Mammary epithelial cell (primary cell): ENCODE measurements around the gene ZFR.

ENCODE experiments used
- EZH2 ChIP-seq: IDR thresholded peaks from 2 replicates; pipeline ENCODE4 v1.6.1; 2012; ENCODE audit warnings: low read length, inconsistent platforms, borderline replicate concordance
- TF ChIP-seq, protein P1 (sequence below), 2 donors: IDR thresholded peaks in 1 of 2; conservative IDR thresholded peaks in 1 of 2; 2 replicates each; pipeline ENCODE4 v1.5.1; 2011 to 2012; ENCODE audit warnings: inconsistent platforms in 2 of 2, low read length in 2 of 2, mild to moderate bottlenecking in 2 of 2, control low read depth in 1 of 2, low read depth in 1 of 2; ENCODE audit not compliant: insufficient read depth in 1 of 2; ENCODE audit errors: extremely low read depth in 1 of 2

DNA sequence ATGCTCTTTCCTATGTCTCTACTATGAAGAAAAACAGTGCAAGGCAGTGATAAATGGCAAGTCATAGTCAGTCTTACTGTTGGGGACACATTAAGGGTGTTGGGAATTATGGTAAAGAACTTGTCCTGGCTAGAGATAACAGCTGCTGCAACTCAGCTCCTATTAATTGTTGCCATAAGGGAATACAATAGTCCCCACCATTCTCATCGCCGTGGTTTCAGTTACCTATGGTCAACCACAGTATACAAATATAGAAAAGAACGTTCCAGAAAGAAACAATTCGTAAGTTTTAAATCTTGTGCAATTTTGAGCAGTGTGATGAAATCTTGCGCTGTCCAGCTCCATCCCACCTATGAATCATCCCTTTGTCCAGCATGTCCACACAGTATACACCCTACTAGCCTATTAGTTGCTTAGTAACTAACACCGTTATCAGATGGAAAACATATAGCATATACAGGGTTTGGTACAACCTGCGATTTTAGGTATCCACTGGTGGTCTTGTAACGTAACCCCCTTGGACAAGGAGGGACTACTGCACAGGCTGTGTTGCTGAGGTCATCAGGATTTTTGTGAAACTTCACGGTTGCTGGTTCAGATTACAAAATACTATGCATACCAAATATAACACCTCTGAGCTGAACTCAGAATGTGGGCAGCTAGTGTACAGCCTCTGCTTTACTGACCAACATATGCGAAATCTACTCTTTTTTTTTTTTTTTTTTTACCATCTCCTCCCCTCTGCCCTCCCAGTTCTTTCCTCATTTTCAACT is 53.5 kb downstream of the ZFR start:
- TF ChIP-seq, protein P1, sequence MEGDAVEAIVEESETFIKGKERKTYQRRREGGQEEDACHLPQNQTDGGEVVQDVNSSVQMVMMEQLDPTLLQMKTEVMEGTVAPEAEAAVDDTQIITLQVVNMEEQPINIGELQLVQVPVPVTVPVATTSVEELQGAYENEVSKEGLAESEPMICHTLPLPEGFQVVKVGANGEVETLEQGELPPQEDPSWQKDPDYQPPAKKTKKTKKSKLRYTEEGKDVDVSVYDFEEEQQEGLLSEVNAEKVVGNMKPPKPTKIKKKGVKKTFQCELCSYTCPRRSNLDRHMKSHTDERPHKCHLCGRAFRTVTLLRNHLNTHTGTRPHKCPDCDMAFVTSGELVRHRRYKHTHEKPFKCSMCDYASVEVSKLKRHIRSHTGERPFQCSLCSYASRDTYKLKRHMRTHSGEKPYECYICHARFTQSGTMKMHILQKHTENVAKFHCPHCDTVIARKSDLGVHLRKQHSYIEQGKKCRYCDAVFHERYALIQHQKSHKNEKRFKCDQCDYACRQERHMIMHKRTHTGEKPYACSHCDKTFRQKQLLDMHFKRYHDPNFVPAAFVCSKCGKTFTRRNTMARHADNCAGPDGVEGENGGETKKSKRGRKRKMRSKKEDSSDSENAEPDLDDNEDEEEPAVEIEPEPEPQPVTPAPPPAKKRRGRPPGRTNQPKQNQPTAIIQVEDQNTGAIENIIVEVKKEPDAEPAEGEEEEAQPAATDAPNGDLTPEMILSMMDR (conservative IDR thresholded peaks at IDR 0.05 in 1 of 2, IDR thresholded peaks at IDR 0.05 in 1 of 2; ENCODE audit: extremely low read depth in 1 of 2, insufficient read depth in 1 of 2, low read depth in 1 of 2, low read length in 2 of 2), result no peak
- TF ChIP-seq EZH2, result no peak
